Measurements from ENCODE around the gene MFN2.
"Not testable (repeated sequence)": the region's sequence is repeated elsewhere in the genome, so short reads cannot be mapped to it uniquely, and the experiment has no call there.

MFN2 gene

DNA sequence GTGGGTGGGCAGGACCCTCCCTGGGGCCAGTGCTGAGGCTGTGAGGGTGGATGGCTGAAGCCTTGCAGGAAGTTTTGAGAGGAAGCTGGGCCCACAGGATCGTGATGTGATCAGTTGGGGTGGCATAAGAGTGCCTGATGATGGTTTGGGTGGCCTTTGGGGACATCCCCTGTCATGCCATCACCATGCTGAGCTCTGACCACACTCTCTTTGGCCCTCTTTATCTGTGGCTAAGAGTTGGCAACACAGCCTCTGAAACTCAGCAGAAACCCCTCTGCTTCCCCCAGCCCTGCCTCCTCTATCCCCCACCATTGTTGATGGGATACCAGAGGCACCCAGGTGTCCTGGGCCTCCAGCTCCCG is 58.9 kb downstream of the MFN2 start:
- TF ChIP-seq, protein P1, sequence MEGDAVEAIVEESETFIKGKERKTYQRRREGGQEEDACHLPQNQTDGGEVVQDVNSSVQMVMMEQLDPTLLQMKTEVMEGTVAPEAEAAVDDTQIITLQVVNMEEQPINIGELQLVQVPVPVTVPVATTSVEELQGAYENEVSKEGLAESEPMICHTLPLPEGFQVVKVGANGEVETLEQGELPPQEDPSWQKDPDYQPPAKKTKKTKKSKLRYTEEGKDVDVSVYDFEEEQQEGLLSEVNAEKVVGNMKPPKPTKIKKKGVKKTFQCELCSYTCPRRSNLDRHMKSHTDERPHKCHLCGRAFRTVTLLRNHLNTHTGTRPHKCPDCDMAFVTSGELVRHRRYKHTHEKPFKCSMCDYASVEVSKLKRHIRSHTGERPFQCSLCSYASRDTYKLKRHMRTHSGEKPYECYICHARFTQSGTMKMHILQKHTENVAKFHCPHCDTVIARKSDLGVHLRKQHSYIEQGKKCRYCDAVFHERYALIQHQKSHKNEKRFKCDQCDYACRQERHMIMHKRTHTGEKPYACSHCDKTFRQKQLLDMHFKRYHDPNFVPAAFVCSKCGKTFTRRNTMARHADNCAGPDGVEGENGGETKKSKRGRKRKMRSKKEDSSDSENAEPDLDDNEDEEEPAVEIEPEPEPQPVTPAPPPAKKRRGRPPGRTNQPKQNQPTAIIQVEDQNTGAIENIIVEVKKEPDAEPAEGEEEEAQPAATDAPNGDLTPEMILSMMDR (conservative IDR thresholded peaks at IDR 0.05), result no peak
- H3K27ac ChIP-seq, result peak overlapping the region; percentile 84

DNA sequence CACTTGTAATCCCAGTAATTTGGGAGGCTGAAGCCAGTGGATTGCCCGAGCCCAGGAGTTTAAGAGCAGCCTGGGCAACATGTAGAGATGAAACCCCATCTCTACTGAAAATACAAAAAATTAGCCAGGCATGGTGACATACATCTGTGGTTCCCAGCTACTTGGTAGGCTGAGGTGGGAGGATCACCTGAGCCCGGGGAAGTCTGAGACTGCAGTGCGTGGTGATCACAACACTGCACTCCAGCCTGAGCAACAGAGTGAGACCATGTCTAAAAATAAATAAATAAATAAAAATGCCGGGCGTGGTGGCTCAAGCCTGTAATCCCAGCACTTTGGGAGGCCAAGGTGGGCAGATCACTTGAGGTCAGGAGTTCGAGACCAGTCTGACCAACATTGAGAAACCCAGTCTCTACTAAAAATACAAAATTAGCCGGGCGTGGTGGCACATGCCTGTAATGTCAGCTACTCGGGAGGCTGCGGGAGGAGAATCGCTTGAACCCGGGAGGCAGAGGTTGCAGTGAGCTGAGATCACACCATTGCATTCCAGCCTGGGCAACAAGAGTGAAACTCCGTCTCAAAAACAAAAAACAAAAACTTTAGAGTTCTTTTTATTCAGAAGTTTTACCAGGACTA is 59.7 kb downstream of the MFN2 start:
- peak overlapping the region; percentile 84 for H3K27ac ChIP-seq

DNA sequence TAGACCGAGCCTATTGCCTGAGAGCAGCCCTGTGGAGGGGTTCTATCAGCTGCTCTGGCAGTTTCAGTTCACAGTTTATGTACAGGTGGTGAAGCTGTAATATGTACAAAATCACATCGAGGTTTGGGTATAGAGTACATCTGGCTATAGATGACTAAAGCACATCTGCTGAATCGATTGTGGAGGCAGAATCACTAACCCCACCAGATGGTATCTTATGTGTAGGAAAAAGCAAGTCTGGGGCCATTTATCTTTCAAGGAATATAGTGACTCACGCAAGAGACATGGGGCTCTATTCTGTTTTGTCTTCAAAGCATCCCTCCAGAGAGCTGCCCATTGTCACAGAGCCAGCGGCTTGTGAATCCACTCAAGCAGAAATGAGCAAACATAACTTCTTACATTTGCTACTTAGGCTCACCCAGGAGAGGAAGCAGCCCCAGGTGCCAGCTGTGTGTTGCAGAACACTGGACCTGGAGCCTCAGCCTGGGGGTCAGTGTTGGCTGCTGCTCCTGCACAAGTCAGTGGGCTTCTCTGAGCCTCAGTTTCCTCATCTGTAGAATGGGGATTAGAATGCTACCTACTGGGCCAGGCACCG is 60.3 kb downstream of the MFN2 start:
- TF ChIP-seq, protein P1 (conservative IDR thresholded peaks at IDR 0.05), result no peak
- H3K27ac ChIP-seq, result peak overlapping the region; percentile 84

DNA sequence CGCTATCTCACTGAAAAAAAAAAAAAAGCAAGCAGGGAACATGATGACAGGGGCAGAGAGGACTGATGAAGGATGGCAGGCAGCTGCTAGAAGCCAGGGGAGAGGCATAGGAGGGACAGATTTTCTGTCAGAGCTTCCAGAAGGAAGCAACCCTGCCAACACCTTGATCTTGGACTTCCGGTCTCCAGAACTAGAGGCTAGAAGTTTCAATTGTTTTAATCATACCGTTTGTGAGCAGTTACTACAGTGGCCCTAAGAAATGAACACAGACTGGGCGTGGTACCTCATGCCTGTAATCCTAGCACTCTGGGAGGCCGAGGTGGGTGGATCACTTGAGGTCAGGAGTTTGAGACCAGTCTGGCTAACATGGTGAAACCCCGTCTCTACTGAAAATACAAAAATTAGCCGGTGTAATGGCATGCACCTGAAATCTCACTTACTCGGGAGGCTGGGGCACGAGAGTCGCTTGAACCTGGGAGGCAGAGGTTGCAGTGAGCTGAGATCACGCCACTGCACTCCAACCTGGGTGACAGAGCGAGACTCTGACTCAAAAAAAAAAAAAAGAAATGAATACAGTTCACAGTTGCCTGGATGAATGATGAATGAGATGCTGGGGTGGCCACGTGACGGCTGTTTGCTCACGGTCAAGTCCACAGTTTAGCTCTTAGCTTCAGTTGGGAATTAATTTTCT is 64.1 kb downstream of the MFN2 start:
- H3K27ac ChIP-seq, result not testable (repeated sequence)

DNA sequence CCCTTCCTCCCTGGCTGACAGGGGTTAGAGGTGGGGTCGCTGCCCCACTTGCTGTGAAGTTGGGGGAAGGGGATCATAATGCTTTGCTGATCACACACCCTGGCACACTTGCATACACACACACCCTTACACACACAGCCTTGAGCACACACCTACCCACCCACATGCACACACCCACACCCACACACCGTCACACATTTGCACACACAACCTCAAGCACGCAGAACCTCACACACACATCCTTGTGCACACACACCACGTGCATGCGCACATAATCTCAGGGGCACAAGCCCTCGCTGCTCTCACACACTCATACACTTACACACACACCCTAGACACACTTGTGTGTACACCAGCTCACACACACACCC is 66.5 kb downstream of the MFN2 start:
- TF ChIP-seq, protein P1 (conservative IDR thresholded peaks at IDR 0.05), result no peak
- H3K27ac ChIP-seq, result no peak overlapping the region

DNA sequence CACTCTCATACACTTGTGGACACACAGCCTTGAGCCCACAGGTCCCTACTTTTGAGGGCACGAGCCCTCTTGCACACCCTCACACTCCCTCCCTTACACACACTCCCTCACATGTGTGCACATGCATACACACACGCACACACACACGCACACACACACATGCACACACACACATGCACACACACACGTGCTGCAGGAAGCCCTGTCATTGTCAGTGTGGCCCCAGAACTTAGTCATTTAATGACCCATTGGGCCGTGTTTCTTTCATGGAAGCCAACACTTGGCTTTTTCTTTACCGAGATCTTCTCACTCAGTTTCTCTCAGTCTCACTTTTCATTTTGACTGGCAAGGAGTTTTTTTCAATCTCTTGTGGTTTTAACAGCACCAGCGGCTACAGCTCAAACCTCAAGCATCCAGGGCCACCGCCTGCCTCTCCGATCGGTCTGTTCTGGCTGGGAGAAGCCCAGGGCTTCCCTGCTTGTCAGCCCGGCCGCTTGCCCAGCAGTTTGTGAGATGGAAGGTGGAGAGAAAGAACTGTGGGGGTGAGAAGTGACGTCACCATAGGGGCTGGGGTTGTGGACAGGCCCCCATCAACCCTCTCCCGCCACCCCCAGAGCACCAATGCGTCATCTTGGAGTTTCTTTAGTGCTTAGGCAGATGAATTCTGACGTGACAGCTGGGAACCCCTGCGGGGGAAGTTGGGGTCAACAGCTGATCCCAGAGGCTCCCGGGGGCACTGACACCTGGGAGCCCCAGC is 67.1 kb downstream of the MFN2 start:
- no peak overlapping the region for H3K27ac ChIP-seq
- TF ChIP-seq, protein P1 (conservative IDR thresholded peaks at IDR 0.05), result no peak

DNA sequence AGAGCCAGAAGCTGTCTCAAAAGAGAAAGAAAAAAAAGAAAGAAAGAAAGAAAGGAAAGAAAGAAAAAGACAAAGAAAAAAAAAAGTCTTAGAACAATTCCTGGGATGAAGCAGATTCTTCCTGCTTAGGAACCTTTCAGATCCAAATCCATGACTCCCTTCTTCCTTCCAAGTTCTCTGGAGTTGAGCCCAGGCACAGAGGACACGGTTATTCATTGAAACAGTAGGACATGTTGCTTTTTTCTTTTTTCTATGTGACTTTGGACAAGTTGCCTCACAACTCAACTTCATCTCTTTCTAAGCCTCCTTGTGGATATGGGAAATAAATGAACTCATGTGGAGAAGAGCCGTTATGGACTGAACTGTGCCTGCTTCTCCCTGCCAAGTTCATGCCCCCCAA is 68.1 kb downstream of the MFN2 start:
- TF ChIP-seq, protein P1 (conservative IDR thresholded peaks at IDR 0.05), result no peak
- no peak overlapping the region; the same call in 1 of the 2 replicates for H3K27ac ChIP-seq

DNA sequence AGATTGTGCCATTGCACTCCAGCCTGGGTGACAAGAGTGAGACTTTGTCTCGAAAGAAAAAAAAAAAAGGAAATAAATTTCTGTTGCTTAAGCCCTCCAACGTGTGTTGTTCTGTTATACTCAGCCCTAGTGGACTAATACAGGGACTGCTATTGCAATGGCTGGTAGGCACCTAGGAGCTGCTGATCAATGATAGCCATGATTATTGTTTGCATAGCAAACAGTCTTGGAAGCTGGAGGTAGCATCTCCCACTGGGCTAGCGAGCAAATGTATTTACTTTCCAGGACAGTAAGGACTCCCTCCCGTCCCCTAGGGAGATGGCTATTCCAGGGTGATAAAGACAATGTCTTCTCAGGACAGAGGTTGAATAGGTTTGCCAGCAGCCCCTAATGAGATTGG is 69.4 kb downstream of the MFN2 start:
- H3K27ac ChIP-seq, result peak overlapping the region; percentile 73
- TF ChIP-seq, protein P1 (conservative IDR thresholded peaks at IDR 0.05), result peak; percentile 69

Measured in VCaP (cell line).